ENCODE results near the gene TXNDC5. TPM values are rescaled to one million over a fixed set of nuclear protein-coding genes. Genes with fewer than 3 reads are reported as not detected.

The TXNDC5 gene
- total RNA-seq, 1 experiment from 2014 or later = 177 TPM

DNA sequence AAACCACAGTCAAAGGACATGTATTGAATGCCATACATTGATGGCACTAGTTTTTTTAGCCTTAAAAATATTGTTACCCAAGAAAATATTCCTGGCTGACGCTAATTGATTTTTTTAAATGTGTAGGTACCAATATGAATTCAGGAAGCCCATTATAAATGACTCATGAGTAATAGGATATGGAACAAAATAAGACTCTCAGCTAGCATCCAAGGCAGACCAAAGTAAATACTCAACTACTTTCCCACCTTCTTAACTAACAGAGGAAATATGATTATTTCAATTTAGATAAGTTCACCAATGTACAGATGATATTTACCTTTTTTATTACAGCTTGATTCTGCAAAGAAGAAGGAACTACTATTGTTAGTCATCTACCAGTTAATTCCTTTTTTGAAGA, 43.2 kb upstream of the TXNDC5 start:
- no peak overlapping the region for H3K4me3 ChIP-seq (ENCODE audit: low read depth in 2 of 2, low read length in 2 of 2)
- no peaks in the 10 kb centered on the region for H3K27me3 ChIP-seq (ENCODE audit: control insufficient read depth, insufficient read depth, low read length)
- H3K9me3 ChIP-seq (ENCODE audit: control insufficient read depth, insufficient read depth, low read depth, low read length) = no peaks in the 10 kb centered on the region
- in situ Hi-C loops (cut with HindIII; ENCODE audit: low pct_unique_long_range_greater_than_20kb, low sequenced_read_pairs) (no loop called here), intact Hi-C loops (cut with micrococcal nuclease; ENCODE audit: unreplicated experiment) (no loop called here)
- ATAC-seq = no peak
- BruUV-seq (replicated peaks) = no TSS peak
- TF ChIP-seq, protein P1, sequence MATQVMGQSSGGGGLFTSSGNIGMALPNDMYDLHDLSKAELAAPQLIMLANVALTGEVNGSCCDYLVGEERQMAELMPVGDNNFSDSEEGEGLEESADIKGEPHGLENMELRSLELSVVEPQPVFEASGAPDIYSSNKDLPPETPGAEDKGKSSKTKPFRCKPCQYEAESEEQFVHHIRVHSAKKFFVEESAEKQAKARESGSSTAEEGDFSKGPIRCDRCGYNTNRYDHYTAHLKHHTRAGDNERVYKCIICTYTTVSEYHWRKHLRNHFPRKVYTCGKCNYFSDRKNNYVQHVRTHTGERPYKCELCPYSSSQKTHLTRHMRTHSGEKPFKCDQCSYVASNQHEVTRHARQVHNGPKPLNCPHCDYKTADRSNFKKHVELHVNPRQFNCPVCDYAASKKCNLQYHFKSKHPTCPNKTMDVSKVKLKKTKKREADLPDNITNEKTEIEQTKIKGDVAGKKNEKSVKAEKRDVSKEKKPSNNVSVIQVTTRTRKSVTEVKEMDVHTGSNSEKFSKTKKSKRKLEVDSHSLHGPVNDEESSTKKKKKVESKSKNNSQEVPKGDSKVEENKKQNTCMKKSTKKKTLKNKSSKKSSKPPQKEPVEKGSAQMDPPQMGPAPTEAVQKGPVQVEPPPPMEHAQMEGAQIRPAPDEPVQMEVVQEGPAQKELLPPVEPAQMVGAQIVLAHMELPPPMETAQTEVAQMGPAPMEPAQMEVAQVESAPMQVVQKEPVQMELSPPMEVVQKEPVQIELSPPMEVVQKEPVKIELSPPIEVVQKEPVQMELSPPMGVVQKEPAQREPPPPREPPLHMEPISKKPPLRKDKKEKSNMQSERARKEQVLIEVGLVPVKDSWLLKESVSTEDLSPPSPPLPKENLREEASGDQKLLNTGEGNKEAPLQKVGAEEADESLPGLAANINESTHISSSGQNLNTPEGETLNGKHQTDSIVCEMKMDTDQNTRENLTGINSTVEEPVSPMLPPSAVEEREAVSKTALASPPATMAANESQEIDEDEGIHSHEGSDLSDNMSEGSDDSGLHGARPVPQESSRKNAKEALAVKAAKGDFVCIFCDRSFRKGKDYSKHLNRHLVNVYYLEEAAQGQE (IDR thresholded peaks at IDR 0.05; ENCODE audit: insufficient read depth in 1 of 2, low read depth in 2 of 2, low read length in 1 of 2) = no peak
- no peak for TF ChIP-seq SIN3A (IDR thresholded peaks at IDR 0.05; ENCODE audit: borderline replicate concordance, insufficient read depth, low read depth, low read length)
- TF ChIP-seq POLR2AphosphoS5 (IDR thresholded peaks at IDR 0.05; ENCODE audit: low read depth, low read length) = no peak
- no peak for TF ChIP-seq CTCF (IDR thresholded peaks at IDR 0.05)
- TF ChIP-seq TCF7L2 (IDR thresholded peaks at IDR 0.05; ENCODE audit: low read depth, low read length) = no peak
- H3K27ac ChIP-seq (ENCODE audit: low read length) = no peak overlapping the region
- CTCF ChIA-PET = no interaction called here
- no peak for DNase-seq (ENCODE audit: low read depth, low spot score)
- POLR2A ChIA-PET = no interaction called here
- H3K4me1 ChIP-seq (ENCODE audit: control insufficient read depth, insufficient read depth, low read length) = no peaks in the 10 kb centered on the region
- H3K36me3 ChIP-seq (ENCODE audit: control insufficient read depth, insufficient read depth, low read length) = no peaks in the 10 kb centered on the region

GRCh38 chr6:7939864-7940228, 29.3 kb upstream of the TXNDC5 start:
- Histone ChIP-seq H3K4me3 (ENCODE audit: low read depth in 2 of 2, low read length in 2 of 2) (no peak overlapping the region), H3K36me3 (ENCODE audit: control insufficient read depth, insufficient read depth, low read length) (no peaks in the 10 kb centered on the region), H3K9me3 (ENCODE audit: control insufficient read depth, insufficient read depth, low read depth, low read length) (no peaks in the 10 kb centered on the region), H3K4me1 (ENCODE audit: control insufficient read depth, insufficient read depth, low read length) (no peaks in the 10 kb centered on the region), H3K27me3 (ENCODE audit: control insufficient read depth, insufficient read depth, low read length) (no peaks in the 10 kb centered on the region), H3K27ac (ENCODE audit: low read length) (no peak overlapping the region)
- TF ChIP-seq SIN3A (IDR thresholded peaks at IDR 0.05; ENCODE audit: borderline replicate concordance, insufficient read depth, low read depth, low read length) (no peak), POLR2AphosphoS5 (IDR thresholded peaks at IDR 0.05; ENCODE audit: low read depth, low read length) (no peak)
- TF ChIP-seq, protein P1 (IDR thresholded peaks at IDR 0.05; ENCODE audit: insufficient read depth in 1 of 2, low read depth in 2 of 2, low read length in 1 of 2) = no peak
- CTCF ChIA-PET = interaction anchor here (0.6 kb wide), 1 partner anchor 132 kb away, joined by 6 read pairs; no protein-coding TSS in a partner anchor
- BruUV-seq (replicated peaks) = no TSS peak
- no peak for DNase-seq (ENCODE audit: low read depth, low spot score)
- in situ Hi-C loops (cut with HindIII; ENCODE audit: low pct_unique_long_range_greater_than_20kb, low sequenced_read_pairs) = no loop called here
- intact Hi-C loops (cut with micrococcal nuclease; ENCODE audit: unreplicated experiment) = no loop called here
- ATAC-seq = no peak
- POLR2A ChIA-PET = interaction anchor here (0.6 kb wide), 1 partner anchor 1330 kb away, joined by 3 read pairs; no protein-coding TSS in a partner anchor
